COLO668 (cell line): Measurements from ENCODE around the gene ROMO1.

Source experiments
- DNase-seq: peaks from one replicate; lab custom pipeline; 2025; ENCODE audit not compliant: unreplicated experiment; lab: John Stamatoyannopoulos, UW

Gene ROMO1

GRCh38 chr20:35699127-35699956 is at the start of gene ROMO1, which contains the start of gene NFS1:
ROMO1 (plus strand) TSS chr20:35699405; CDS start chr20:35699633, 228 bp downstream.
NFS1 (minus strand) TSS chr20:35699352; CDS start chr20:35699288, 64 bp downstream.
- peak; percentile 91 for DNase-seq

GRCh38 chr20:35650632-35651031 is 48.6 kb upstream of the ROMO1 start:
- no peak for DNase-seq

GRCh38 chr20:35651958-35652357 is 47.2 kb upstream of the ROMO1 start:
- no peak for DNase-seq

- DNase-seq = no peak
These were observed 46.4 kb upstream of the ROMO1 start for GRCh38 chr20:35652641-35653429.

GRCh38 chr20:35653430-35653734 is 45.8 kb upstream of the ROMO1 start:
- DNase-seq = no peak

- DNase-seq = no peak
These were observed 45.3 kb upstream of the ROMO1 start for GRCh38 chr20:35653893-35654292.

GRCh38 chr20:35654415-35654814 is 44.8 kb upstream of the ROMO1 start:
- no peak for DNase-seq

GRCh38 chr20:35657271-35657670 is 41.9 kb upstream of the ROMO1 start:
- no peak for DNase-seq

- no peak for DNase-seq
These were observed 38.9 kb upstream of the ROMO1 start for GRCh38 chr20:35660122-35660937.

GRCh38 chr20:35661053-35661452 is 38.2 kb upstream of the ROMO1 start:
- DNase-seq = no peak

GRCh38 chr20:35661908-35662307 is 37.3 kb upstream of the ROMO1 start:
- no peak for DNase-seq

GRCh38 chr20:35662551-35662950 is 36.7 kb upstream of the ROMO1 start:
- DNase-seq = no peak

GRCh38 chr20:35663516-35664465 is 35.4 kb upstream of the ROMO1 start:
- DNase-seq = peak; percentile 48

GRCh38 chr20:35664466-35665206 is 34.6 kb upstream of the ROMO1 start, which contains the start of the genes CPNE1 and RBM12:
CPNE1 (minus strand) TSS chr20:35664900; CDS start chr20:35632923, 31,977 bp downstream.
RBM12 (minus strand) TSS chr20:35664900; CDS start chr20:35655322, 9,578 bp downstream.
- peak; percentile 95 for DNase-seq

- DNase-seq = no peak
These were observed 33.3 kb upstream of the ROMO1 start for GRCh38 chr20:35665949-35666288.

GRCh38 chr20:35669221-35669620 is 30.0 kb upstream of the ROMO1 start:
- DNase-seq = no peak

- DNase-seq = no peak
These were observed 29.5 kb upstream of the ROMO1 start for GRCh38 chr20:35669681-35670080.

- DNase-seq = no peak
These were observed 25.3 kb upstream of the ROMO1 start for GRCh38 chr20:35673884-35674283.

- no peak for DNase-seq
These were observed 24.3 kb upstream of the ROMO1 start for GRCh38 chr20:35674921-35675320.
